Stimulated activated CD8-positive, alpha-beta memory T cell treated with anti-CD3 and anti-CD28 coated beads, Interleukin-2, amount 100 ng/mL, for 48 hours (primary cell): Measurements from ENCODE around the gene ARG2.

Experiments used
- DNase-seq, 2 donors: peaks; one replicate each; pipeline ENCODE4 v3.0.0-alpha.2; 2020; ENCODE audit warnings: low read depth in 2 of 2

Gene ARG2

GRCh38 chr14:67638642-67639041, 18.9 kb downstream of the ARG2 start:
- no peak for DNase-seq

- no peak for DNase-seq
Observed at GRCh38 chr14:67641480-67641879, 21.8 kb downstream of the ARG2 start.

DNA sequence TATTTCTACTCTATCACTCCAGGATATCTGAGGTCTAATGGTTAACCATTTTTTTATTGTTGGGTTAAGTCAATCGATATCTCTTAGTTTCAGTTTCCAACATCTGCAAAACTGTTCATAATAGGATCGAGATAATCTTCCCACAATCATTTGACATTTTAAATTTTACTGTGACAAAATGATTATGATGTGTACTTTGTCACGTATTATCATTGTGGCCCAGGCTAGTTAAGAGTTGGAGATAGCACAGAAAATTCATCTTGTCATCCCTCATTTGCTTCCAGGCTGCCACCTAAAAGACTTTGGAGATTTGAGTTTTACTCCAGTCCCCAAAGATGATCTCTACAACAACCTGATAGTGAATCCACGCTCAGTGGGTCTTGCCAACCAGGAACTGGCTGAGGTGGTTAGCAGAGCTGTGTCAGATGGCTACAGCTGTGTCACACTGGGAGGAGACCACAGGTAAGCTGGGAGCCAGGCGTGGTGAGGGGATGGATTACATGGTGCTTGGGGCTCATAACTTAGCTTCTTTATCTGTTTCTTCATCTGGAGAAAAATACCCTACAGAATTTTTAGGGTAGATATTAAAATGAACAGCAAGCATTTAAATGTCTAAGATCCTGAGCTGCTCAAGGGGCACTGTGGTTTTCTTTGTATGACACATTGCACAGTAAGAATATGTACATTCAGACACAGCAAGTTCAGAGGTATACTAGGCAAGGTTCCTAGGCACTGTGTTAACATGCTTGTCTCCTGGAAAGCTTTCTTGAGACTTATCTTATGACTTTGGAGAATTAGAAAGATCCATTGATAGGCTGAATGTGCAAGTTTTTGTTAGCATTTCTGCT, 22.4 kb downstream of the ARG2 start:
- no peak for DNase-seq

DNA sequence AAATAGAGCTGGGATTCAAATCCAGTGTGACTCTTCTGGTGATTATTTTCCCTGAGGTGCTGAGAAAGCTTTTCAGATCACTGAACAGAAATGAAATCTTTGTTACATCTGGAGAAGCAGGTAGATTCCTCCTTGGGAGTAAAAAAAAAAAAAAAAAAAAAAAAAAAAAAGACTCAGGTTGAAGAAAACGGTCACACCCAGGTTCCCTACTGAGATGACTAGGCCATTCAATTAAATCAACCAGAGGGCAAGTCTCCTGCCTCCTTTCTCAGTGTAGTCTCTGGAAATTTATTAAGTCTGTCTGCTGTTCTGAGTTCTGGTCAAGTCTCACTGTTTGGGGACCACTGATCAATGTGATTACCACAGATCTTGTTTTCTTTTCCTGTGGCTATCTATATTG, 24.0 kb downstream of the ARG2 start:
- DNase-seq, result no peak

GRCh38 chr14:67644428-67644827, 24.7 kb downstream of the ARG2 start:
- DNase-seq, result no peak

DNA sequence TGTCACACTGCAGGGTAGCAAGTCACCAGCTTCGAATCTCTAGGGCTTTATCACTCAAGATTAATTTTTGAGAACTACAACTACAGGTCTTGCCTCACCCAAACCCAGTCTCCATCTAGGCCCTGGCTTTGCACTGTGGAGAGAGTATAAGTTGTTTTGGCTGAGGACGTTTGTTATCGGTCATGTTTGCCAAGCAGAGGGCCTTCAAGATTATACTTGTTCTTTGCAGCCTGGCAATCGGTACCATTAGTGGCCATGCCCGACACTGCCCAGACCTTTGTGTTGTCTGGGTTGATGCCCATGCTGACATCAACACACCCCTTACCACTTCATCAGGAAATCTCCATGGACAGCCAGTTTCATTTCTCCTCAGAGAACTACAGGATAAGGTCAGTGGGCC, 25.7 kb downstream of the ARG2 start:
- no peak for DNase-seq

GRCh38 chr14:67646131-67646530, 26.4 kb downstream of the ARG2 start:
- DNase-seq, result no peak

DNA sequence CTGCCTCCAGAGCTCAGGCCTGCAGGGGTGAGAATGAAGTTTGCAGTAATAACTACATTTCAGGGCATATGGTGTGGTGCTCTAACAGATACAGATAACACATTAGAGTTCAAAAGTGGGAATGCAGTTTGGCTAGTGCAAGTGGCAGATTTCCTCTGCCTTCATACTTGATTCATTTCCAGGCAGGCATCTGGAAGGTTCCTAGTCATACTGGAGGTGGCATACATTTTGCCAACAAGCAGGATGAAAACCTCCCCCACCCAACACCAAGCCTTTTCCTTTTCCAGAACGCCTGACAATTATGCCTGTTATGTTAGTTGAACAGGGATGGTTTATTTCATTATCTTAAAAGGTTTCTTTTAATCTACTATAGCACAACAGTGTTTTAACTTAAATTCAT, 30.4 kb downstream of the ARG2 start:
- no peak for DNase-seq

DNA sequence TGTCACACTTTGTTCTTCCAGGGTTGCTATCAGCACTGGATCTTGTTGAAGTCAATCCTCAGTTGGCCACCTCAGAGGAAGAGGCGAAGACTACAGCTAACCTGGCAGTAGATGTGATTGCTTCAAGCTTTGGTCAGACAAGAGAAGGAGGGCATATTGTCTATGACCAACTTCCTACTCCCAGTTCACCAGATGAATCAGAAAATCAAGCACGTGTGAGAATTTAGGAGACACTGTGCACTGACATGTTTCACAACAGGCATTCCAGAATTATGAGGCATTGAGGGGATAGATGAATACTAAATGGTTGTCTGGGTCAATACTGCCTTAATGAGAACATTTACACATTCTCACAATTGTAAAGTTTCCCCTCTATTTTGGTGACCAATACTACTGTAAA, 31.0 kb downstream of the ARG2 start:
- no peak for DNase-seq

DNA sequence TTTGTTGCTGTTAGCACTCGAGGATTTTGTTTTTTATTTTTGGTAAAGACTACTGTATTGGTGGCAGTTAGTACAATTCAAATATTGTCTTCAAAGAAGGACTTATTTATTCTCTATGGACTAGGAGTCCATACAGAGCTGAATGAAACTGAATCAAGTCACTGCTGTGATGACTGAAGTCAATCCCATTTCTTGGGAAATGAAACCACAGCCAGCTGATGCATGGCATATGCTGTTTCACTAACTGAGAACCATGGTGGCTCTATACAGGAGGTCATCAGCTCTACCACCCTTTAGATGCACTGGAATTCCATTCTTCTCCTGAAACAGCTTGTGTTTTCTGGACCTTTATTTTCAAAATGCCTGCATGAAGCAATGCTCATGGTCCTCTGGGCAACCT, 32.5 kb downstream of the ARG2 start:
- DNase-seq, result no peak

DNA sequence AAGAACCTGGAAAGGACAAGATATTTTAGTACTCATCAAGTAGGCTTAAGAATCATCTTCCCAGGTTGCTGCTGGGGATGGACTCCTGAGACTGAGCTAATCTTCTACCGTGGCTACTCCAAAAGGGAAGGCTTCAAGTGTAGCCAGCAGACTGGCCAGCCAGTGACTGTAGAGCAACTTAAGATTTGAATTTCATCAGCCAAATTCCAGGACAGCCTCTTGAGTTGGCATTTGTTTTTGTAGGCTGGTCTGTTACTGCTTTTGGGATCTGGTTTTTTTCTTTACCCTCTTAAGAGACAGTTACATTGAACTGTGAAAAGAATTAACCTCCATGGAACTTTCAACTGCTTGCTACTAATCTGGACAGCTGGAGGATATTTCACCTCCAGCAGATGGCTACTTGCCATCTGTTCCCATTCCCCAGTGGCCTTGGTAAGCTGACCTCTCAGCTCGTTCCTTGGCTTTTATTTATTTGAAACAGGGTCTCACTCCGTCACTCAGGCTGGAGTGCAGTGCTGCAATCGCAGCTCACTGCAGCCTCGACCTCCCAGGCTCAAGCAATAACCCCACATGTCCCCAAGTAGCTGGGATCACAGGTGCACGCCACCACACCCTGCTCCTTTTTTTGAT, 34.0 kb downstream of the ARG2 start:
- DNase-seq, result no peak

DNA sequence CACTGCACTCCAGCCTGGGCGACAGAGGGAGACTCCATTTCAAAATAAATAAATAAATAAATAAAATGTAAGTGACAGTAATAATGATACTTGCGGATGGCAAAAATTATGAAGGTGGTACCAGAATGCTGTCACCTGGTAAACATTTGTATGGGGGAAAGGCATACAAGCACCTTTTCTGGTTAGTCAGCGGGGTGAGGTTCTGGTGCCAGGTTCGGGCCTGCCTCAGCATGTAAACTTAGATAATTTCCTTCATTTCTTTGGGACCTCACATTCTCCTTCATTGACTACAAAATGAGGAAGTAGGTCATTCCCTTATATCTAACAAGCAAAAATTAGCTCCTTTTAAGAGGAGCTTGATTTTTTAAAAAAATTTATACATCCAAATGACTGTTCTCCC, 43.9 kb downstream of the ARG2 start:
- no peak for DNase-seq

DNA sequence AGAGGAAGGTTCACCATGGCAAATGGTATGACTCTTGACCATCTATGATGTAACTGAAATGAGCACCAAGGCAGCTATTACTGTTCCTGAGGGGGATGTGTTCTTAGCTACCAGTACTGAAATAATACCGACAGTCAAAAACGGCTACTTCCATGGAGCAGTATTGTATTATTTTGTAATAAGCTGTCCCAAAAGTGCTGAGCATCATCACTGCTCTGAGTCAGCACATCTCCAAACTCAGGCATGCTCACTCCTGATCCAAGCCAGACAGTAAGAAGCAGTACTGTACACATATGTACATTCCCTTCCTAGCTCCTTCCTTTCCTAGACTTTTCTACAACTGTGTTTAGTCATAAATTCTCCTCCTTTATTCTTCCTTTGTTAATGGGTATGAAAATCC, 46.1 kb downstream of the ARG2 start:
- no peak for DNase-seq

DNA sequence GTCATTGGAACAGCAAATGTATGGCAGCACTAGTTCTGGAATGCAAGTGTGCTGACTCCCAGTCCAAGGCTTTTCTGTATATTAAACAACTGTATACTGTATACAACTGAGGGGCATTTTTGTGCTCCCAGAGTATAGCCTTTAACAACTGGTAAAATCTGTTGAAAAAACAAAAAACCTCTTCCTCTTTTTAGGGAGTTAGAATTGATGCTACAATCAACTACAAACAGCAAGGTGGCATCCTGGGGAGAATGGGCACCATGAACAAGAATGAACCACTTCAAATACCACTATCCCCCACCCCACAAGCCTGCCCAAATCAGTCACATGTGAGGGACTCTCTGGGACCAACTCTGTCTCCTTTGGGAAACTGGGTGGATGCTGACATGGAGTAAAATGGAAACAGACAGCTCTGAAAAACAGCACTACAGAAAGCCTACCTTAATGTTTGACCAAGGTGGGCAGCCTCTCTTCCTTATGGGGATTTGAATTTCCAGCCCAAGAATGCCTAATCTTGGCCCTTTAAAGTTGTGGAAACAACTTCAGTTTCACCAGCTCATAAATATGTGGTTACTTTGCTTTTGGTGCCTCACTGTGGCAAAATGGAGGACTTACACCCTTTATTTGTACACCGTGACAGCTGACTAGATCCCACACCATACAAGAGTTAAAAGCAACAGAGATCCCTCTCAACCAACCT, 47.2 kb downstream of the ARG2 start:
- no peak for DNase-seq

DNA sequence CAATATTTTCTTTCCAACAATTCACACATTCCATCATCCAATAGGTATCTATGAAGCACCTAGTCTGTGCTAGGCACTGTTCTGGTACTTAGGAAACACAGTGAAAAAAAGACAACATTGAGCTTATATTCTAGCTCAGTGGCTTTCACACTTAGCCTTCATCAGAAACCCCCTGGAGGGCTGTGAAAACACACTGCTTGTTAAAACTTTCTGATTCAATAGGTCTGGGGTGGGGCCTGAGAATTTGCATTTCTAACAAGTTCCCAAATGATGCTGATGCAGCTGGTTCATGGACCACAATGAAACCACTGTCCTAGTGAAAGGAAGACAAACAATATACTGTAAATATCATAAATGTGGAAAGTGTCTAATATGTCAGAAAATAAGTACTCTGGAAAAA, 48.8 kb downstream of the ARG2 start:
- DNase-seq, result no peak

DNA sequence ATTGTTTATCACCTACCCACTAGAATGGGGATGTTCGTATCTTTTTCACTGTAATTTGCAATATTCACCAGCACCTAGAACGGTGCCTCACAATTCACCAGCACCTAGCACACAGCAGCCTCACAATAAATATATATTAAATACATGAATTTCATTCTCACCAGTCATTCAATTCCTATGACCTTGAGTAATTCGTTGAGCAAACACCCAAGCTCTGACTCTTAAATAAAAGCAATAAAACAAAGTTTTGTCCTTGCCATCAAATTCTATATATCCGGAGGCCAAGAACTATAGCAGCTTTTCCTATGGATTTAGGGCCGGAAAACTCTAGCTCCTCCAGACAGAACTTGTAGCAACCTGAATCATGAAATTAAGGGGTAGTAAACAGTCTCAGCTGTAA, 53.7 kb downstream of the ARG2 start:
- no peak for DNase-seq

GRCh38 chr14:67674139-67674479, 54.4 kb downstream of the ARG2 start:
- peak; percentile 33 to 47 for DNase-seq

GRCh38 chr14:67674480-67675218, 54.9 kb downstream of the ARG2 start, which contains the start of gene VTI1B:
TSS of gene VTI1B (minus strand) at chr14:67674632. CDS start at chr14:67674489, 143 bp downstream.
- peak; percentile 66 to 68 for DNase-seq

DNA sequence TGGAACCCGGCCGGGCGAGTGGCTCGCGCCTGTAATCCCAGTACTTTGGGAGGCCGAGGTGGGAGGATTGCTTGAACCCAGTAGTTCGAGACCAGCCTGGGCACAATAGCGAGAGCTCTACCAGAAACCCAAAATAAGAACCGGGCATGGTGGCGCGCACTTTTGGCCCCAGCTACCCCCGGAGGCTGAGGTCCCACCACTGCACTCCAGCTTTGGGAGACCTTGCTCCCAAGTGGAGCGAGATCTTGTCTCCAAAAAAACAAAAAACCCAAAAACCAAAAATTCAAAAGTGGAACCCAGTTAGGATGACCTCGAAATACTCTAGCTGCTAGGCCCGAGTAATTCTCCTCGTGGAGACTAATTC, 55.5 kb downstream of the ARG2 start:
- peak in 1 of 2 donors; percentile 5 for DNase-seq

DNA sequence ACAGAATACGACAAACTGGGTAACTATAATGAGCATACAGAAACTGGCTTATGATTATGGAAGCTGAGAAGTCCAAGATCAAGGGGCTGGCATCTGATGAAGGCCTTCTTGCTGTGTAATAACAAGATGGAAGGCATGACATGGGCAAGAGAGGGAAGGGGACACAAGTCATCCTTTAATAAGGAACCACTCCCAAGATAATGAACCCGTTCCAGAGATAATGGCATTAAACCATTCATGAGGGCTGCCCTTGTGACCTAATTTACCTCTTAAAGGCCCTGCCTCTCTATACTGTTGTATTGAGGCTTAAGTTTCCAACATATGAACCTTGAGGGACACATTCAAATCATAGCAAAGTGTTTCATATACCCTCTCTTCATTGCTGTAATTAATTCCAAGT, 59.3 kb downstream of the ARG2 start:
- no peak for DNase-seq

GRCh38 chr14:67680121-67680602, 60.4 kb downstream of the ARG2 start:
- DNase-seq, result no peak

GRCh38 chr14:67680941-67681340, 61.2 kb downstream of the ARG2 start:
- DNase-seq, result no peak
